HAP-1 (cell line): ENCODE data around the gene POLR2A.

Source experiments
- DNase-seq, 2 experiments: peaks; one replicate each; pipeline ENCODE4 v3.0.0-alpha.2; 2016 to 2020; ENCODE audit warnings: low spot score in 2 of 2
- H3K27me3 ChIP-seq: fragments of 250-450 bp; sonication (Bioruptor Pico); 2 replicates; pipeline ENCODE4 v1.5.1; 2020; ENCODE audit warnings: low read depth, mild to moderate bottlenecking, moderate library complexity
- H3K36me3 ChIP-seq: fragments of 250-450 bp; sonication (Bioruptor Pico); replicated peaks from 2 replicates; pipeline ENCODE4 v1.5.1; 2020; ENCODE audit warnings: mild to moderate bottlenecking
- H3K4me1 ChIP-seq: fragments of 250-450 bp; sonication (Bioruptor Pico); 2 replicates; pipeline ENCODE4 v1.5.1; 2020; ENCODE audit warnings: mild to moderate bottlenecking
- H3K4me3 ChIP-seq: fragments of 250-450 bp; sonication (Bioruptor Pico); 2 replicates; pipeline ENCODE4 v1.5.1; 2020; ENCODE audit warnings: mild to moderate bottlenecking, moderate library complexity
- H3K9me3 ChIP-seq: fragments of 250-450 bp; sonication (Bioruptor Pico); 2 replicates; pipeline ENCODE4 v1.5.1; 2020; ENCODE audit warnings: mild to moderate bottlenecking, moderate library complexity
- in situ Hi-C: fragments of 300-500 bp; cut with MboI; formaldehyde crosslinking; loops from 3 replicates; pipeline ENCODE4 v1.14.3; 2020; ENCODE audit warnings: low sequenced_read_pairs, inconsistent platforms, mixed read lengths

Gene POLR2A

GRCh38 chr17:7513850-7514419 lies 29.8 kb downstream of the POLR2A start:
- Histone ChIP-seq H3K9me3 (no peaks in the 10 kb centered on the region), H3K4me3 (no peak overlapping the region), H3K4me1 (no peaks in the 10 kb centered on the region), H3K36me3 (peaks cover 57% of the 10 kb centered on the region), H3K27me3 (no peaks in the 10 kb centered on the region)
- in situ Hi-C loops = no loop called here
- no peak for DNase-seq

DNA sequence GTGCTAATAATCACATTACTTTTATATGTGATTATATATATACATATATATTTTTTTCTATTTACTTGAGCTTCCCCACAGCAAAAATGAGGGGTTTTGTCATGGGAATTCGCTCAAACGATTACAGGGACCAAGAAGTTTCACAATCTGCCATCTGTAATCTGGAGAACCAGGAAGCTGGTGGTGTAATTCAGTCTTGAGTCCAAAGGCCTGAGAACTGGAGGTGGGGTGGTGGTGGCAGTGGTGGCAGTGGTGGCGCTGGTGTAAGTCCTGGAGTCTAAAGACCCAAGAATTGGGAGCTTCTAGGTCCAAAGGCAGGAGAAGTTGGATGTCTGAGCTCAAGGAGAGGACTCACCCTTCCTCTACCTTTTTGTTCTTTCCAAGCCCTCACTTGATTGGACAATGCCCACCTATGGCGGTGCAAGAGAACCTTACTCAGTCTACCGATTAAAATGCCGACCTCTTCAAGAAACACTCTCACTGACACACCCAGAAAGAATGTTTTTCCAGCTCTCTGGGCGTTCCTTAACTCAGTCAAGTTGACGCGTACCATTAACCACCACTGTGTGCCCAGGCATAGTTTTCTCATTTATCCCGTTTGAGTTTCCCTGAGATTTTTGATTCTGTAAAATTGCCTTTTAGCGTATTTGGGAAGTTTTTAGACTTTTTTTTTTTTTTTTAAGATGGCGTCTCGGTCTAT lies 31.9 kb downstream of the POLR2A start:
- H3K36me3 ChIP-seq = peaks cover 35% of the 10 kb centered on the region
- H3K4me3 ChIP-seq = no peak overlapping the region
- in situ Hi-C loops = no loop called here
- H3K4me1 ChIP-seq = no peaks in the 10 kb centered on the region
- H3K27me3 ChIP-seq = no peaks in the 10 kb centered on the region
- H3K9me3 ChIP-seq = no peaks in the 10 kb centered on the region
- DNase-seq = no peak

DNA sequence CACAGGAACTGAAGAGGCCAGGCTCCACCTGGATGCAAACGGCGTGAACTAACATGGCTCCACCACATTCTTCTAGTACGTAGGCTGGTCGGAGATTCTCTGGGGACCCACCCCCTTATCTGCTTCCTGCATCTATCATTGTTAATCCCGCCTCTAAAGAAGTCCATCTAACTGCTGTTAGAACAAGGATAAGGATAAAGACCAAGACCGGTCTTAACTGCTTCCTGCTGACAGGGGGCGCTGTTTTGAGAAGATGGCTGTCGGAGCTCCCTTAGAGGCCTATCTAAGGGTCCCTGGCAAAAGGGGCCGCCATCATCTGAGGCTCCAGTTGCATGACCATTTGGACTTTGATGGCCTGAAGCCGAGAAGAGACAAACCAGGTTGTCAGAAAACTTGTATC lies 38.9 kb downstream of the POLR2A start:
- peak; percentile 72 to 80 for DNase-seq
- Histone ChIP-seq H3K9me3 (no peaks in the 10 kb centered on the region), H3K36me3 (no peaks in the 10 kb centered on the region), H3K4me1 (peaks cover 4% of the 10 kb centered on the region; the same call in 1 of the 2 replicates), H3K4me3 (no peak overlapping the region), H3K27me3 (no peaks in the 10 kb centered on the region)
- in situ Hi-C loops = no loop called here

DNA sequence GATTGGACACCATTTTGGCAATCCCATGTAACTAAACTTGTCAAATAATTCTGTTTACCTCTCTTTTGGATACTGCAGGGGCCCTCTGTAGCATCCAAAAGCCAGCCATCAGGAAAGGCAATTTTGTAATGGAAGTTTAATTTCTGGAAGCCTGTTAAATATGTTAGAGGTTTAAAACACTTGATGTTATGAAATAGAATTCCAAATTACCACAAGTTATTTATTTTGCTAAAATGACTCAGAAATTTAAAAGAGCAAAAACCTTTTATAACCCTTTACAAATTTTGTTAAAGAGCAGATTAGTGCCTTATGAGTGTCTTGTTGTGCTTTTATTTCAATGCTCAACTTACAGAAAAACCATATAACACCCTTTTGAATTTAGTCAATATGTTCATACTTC lies 44.7 kb downstream of the POLR2A start:
- H3K4me1 ChIP-seq = peaks cover 16% of the 10 kb centered on the region
- no peak overlapping the region for H3K4me3 ChIP-seq
- in situ Hi-C loops = no loop called here
- no peaks in the 10 kb centered on the region for H3K9me3 ChIP-seq
- H3K36me3 ChIP-seq = no peaks in the 10 kb centered on the region
- H3K27me3 ChIP-seq = no peaks in the 10 kb centered on the region
- DNase-seq = no peak

GRCh38 chr17:7530023-7530900 lies 46.1 kb downstream of the POLR2A start:
- no peak overlapping the region for H3K4me3 ChIP-seq
- H3K27me3 ChIP-seq = no peaks in the 10 kb centered on the region
- H3K36me3 ChIP-seq = no peaks in the 10 kb centered on the region
- H3K4me1 ChIP-seq = peaks cover 16% of the 10 kb centered on the region
- no peaks in the 10 kb centered on the region for H3K9me3 ChIP-seq
- in situ Hi-C loops = no loop called here
- DNase-seq = peak; percentile 48 to 87

GRCh38 chr17:7538050-7538449 lies 53.9 kb downstream of the POLR2A start:
- H3K4me3 ChIP-seq = no peak overlapping the region
- H3K9me3 ChIP-seq = peaks cover 10% of the 10 kb centered on the region
- peaks cover 10% of the 10 kb centered on the region for H3K4me1 ChIP-seq
- DNase-seq = no peak
- no peaks in the 10 kb centered on the region for H3K27me3 ChIP-seq
- in situ Hi-C loops = no loop called here
- no peaks in the 10 kb centered on the region for H3K36me3 ChIP-seq

GRCh38 chr17:7538891-7539545 lies 54.9 kb downstream of the POLR2A start:
- in situ Hi-C loops = no loop called here
- Histone ChIP-seq H3K4me1 (peaks cover 10% of the 10 kb centered on the region), H3K4me3 (no peak overlapping the region), H3K27me3 (no peaks in the 10 kb centered on the region), H3K9me3 (peaks cover 10% of the 10 kb centered on the region), H3K36me3 (no peaks in the 10 kb centered on the region)
- DNase-seq = peak in 1 of 2 experiments; percentile 59

DNA sequence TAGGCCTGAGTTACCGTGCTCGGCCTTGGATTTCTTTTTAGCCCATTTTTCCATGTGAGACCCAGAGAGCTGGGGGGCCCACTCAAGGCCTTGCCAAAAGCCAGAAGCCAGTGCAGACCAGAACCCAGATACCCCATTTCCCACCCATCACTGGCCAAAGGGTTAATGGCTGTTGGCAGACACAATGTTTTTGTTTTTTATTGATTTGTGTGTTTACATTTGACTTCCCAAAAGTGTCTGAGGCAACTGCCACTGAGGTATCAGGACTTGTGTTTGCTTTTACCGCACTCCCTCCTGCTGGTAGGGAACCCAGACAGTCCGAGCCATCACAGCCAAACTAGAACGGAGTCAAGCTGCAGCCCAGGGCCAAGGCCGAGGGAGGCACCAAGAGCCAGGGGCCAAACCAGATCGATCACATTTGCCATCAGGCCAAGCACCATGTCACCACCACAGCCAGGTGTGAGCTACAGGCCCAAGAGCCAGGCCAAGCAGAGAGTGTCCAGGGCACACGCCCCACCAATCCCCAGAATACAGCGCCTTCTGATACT lies 57.0 kb downstream of the POLR2A start:
- in situ Hi-C loops = no loop called here
- H3K4me1 ChIP-seq = peaks cover 10% of the 10 kb centered on the region

DNA sequence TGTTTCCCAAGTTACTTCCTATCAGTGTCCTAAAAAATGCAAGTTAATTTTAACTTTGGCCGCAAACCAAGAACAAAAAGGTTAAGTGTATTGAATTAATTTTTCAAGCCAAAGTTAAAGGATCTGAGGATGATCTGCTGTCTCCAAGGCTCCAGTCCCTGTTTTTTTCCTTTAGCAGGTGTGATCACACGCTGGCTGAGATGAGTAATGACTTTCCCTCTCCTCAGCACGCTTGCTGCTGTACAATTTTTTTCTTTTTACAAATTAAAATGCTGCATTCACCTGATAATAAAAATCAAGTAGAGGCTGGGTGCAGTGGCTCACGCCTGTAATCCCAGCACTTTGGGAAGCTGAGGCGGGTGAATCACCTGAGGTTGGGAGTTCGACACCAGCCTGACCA lies 60.7 kb downstream of the POLR2A start:
- Histone ChIP-seq H3K9me3 (no peaks in the 10 kb centered on the region), H3K4me1 (peaks cover 8% of the 10 kb centered on the region), H3K36me3 (no peaks in the 10 kb centered on the region), H3K27me3 (no peaks in the 10 kb centered on the region), H3K4me3 (no peak overlapping the region)
- DNase-seq = no peak
- in situ Hi-C loops = no loop called here

More for the DNA sequence above, 57.0 kb downstream of the POLR2A start:
- DNase-seq = no peak
- Histone ChIP-seq H3K27me3 (no peaks in the 10 kb centered on the region), H3K9me3 (peaks cover 10% of the 10 kb centered on the region), H3K4me3 (no peak overlapping the region), H3K36me3 (no peaks in the 10 kb centered on the region)

- Histone ChIP-seq H3K27me3 (no peaks in the 10 kb centered on the region), H3K4me1 (peaks cover 8% of the 10 kb centered on the region), H3K36me3 (no peaks in the 10 kb centered on the region), H3K9me3 (no peaks in the 10 kb centered on the region), H3K4me3 (peak within 1 kb of the TSS; percentile 37)
- in situ Hi-C loops = no loop called here
- DNase-seq = peak in 1 of 2 experiments; percentile 76
Measured at GRCh38 chr17:7548585-7549400, 64.6 kb downstream of the POLR2A start, which contains the start of gene TNFSF12. Gene TNFSF12 (plus strand): TSS chr17:7549058. CDS start chr17:7549154, 96 bp downstream.
